ENCODE results near the gene SUGCT.

Gene SUGCT

DNA sequence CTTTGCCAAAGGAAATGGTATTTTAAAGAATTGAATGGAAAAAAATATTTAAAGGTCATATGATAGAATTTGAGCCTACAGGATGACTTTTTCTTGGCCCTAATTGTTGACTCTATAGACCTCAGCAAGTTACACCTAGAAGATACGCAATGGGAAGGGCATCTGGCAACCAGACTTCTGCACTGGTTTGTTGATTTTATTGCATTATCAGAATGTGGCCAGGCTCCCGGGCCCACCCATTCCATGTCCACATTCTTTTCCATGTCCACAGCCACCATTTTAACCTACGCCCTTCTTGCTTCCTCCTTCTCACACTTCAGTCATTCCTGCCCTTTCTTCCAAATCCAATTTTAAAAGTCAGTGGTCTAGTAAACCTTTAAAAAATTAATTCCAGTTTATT, 738.4 kb downstream of the SUGCT start:
- DNase-seq (ENCODE audit: low read depth): no peak
- no peak overlapping the region for H3K4me3 ChIP-seq (ENCODE audit: low read length)
- TF ChIP-seq, protein P1, sequence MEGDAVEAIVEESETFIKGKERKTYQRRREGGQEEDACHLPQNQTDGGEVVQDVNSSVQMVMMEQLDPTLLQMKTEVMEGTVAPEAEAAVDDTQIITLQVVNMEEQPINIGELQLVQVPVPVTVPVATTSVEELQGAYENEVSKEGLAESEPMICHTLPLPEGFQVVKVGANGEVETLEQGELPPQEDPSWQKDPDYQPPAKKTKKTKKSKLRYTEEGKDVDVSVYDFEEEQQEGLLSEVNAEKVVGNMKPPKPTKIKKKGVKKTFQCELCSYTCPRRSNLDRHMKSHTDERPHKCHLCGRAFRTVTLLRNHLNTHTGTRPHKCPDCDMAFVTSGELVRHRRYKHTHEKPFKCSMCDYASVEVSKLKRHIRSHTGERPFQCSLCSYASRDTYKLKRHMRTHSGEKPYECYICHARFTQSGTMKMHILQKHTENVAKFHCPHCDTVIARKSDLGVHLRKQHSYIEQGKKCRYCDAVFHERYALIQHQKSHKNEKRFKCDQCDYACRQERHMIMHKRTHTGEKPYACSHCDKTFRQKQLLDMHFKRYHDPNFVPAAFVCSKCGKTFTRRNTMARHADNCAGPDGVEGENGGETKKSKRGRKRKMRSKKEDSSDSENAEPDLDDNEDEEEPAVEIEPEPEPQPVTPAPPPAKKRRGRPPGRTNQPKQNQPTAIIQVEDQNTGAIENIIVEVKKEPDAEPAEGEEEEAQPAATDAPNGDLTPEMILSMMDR (conservative IDR thresholded peaks at IDR 0.05; ENCODE audit: low read depth, low read length): no peak

DNA sequence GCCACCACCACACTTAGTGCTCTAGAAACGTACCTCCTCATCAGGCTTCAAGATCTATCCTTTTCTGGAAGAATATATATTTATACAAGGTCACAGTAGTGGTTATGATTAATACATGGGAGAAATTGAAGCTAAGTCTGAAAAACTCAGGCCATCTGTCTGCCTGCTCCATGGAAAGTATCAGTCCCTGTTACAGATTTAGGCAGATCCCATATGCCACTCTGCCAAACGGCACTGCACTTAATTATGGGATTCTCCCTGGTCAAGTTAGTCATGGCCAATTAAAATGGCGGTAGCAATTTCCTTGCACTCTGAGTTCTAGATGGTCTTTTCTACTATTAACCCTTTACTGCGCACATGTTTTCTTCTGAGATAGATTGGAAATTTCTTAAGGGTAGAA, 740.0 kb downstream of the SUGCT start:
- H3K4me3 ChIP-seq (ENCODE audit: low read length): no peak overlapping the region
- no peak for DNase-seq (ENCODE audit: low read depth)

DNA sequence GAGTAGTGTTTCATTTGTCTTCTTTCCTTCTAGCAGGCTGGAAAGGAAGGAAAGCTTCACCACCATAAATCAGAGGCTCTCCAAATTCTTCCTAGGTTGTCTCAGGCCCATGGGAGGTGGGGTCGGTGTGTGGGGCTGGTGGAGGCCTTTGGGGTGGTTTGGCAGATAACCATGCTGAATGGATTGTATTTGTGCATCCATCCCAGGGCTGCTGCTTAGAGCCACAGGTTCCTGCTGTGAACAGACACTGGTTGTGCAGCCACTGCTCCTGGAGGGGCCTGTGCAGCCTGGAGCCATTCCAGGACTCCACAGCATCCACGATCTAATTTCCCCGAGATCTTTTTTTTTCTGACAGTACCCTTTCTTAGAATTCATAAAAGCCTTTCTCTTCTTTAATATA, 741.8 kb downstream of the SUGCT start:
- DNase-seq (ENCODE audit: low read depth): no peak
- TF ChIP-seq, protein P1 (conservative IDR thresholded peaks at IDR 0.05; ENCODE audit: low read depth, low read length): no peak

More for the DNA sequence above, 740.0 kb downstream of the SUGCT start:
- TF ChIP-seq, protein P1 (conservative IDR thresholded peaks at IDR 0.05; ENCODE audit: low read depth, low read length): no peak

DNA sequence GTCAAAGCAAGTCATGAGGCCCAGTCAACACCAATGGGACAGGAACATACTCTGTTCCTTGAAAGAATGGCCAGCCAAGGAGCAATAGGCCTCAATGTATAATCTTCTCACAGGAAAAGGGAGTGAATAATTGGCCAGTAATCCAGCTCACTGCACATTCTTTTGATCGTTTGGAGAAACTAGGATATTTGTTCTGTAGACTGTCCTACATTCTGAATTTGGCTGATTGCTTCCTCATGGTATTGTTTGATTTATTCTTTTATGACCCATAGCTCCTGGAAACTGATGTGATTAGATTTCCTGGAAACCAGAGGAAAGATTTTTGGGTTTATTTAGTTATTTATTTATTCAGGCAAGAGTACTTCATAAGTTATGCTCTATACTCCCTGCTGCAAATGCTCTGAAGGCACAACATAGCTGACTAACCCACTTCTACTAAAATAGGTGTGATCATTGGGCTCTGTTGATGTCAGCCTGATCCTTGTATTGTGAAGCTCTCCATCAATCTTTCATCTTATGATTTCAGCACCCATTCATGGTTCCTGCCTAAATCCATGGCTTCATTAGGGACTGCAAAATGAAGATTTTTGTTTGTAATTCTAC, 745.2 kb downstream of the SUGCT start:
- H3K4me3 ChIP-seq (ENCODE audit: low read length): no peak overlapping the region
- DNase-seq (ENCODE audit: low read depth): no peak
- TF ChIP-seq, protein P1 (conservative IDR thresholded peaks at IDR 0.05; ENCODE audit: low read depth, low read length): no peak

More for the DNA sequence above, 741.8 kb downstream of the SUGCT start:
- no peak overlapping the region for H3K4me3 ChIP-seq (ENCODE audit: low read length)

DNA sequence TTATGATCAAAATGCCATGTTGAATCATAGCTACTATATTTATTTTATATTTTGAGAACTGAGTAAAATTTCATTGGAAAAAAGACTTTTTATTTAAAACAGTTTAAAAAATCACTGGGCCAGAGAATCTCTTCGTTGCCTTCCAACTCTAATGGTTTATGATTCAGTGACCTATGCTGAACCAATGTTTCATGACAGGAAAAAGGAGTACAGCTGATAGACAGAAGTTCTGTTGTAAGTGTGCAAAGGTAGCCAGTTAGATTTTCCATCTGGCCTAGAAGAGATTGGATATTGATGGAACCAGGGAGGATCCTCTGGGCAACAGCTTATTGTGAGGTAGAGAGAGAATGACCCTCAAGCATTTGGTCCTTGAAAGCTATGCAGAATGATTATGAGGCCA, 745.8 kb downstream of the SUGCT start:
- no peak overlapping the region for H3K4me3 ChIP-seq (ENCODE audit: low read length)
- no peak for DNase-seq (ENCODE audit: low read depth)
- TF ChIP-seq, protein P1 (conservative IDR thresholded peaks at IDR 0.05; ENCODE audit: low read depth, low read length): no peak

DNA sequence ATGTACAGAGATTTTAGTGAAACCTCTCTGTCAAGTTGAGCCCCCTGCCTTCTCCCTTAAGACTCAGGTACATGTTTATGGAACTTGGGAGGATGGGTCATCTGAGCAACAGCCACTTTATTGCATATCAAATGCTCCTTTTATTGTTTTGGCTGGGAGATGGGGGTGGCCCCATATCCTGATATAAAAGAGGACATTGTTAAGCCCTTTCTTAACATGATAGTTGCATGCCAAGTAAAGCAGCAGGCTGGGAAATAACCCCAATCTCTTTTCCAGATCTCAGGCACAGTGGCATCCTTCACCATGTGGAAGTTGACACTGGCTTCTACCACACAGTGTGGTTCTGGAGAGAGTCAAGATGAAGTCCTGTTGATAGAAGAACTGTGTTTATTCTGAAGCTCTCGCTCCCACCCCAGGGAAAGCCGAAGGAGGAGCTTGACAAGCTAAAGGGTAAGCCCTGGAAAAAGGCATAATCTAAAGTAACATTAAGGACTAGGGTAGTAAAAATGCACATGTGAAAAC, 746.7 kb downstream of the SUGCT start:
- no peak overlapping the region for H3K4me3 ChIP-seq (ENCODE audit: low read length)
- TF ChIP-seq, protein P1 (conservative IDR thresholded peaks at IDR 0.05; ENCODE audit: low read depth, low read length): no peak
- no peak for DNase-seq (ENCODE audit: low read depth)

DNA sequence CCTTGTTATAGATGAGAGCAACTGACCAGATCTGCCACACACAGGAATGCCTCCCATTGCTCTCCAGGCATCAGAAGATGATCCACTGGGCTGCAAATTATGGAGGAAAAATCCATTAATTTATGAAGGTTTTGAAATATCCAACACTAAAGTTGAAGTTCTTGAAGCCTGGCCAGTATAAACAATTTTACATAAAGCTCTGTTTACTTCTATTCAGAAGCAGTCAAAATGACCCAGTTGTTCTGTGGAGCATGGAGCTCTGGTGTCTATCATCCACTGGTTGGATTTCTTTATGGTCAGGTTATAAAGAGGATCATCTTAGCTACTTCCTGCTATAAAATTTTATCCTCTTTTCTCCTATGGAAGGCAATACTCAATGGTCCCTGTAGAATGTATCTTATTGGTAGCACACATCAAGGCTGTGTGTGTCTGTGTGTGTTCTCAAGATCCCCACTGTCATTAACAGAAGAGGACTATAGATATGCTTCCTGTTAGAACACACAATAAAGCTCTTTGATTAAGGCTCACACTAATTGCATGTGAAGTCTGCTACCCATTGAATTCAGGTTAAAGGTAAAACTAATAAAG, 747.4 kb downstream of the SUGCT start:
- H3K4me3 ChIP-seq (ENCODE audit: low read length): no peak overlapping the region
- DNase-seq (ENCODE audit: low read depth): no peak
- TF ChIP-seq, protein P1 (conservative IDR thresholded peaks at IDR 0.05; ENCODE audit: low read depth, low read length): no peak

Data from retinal pigment epithelial cell (primary cell).